Osteocyte (in vitro differentiated cells): ENCODE measurements around the gene R3HDM1. TPM values are rescaled to one million over a fixed set of nuclear protein-coding genes. Genes with fewer than 3 reads are reported as not detected.
"Not testable (repeated sequence)": the region's sequence is repeated elsewhere in the genome, so short reads cannot be mapped to it uniquely, and the experiment has no call there.

ENCODE experiments used
- DNase-seq: peaks from one replicate; pipeline ENCODE4 v3.0.0; 2021; ENCODE audit warnings: mixed read lengths; ENCODE audit not compliant: unreplicated experiment; ENCODE audit errors: extremely low spot score
- H3K27ac Mint-ChIP-seq: one replicate; pipeline ENCODE4 v1.8.0; 2021; ENCODE audit warnings: mild to moderate bottlenecking, mixed read lengths; ENCODE audit not compliant: unreplicated experiment
- H3K27me3 Mint-ChIP-seq: one replicate; pipeline ENCODE4 v1.8.0; 2021; ENCODE audit warnings: mixed read lengths; ENCODE audit not compliant: unreplicated experiment
- H3K36me3 Mint-ChIP-seq: one replicate; pipeline ENCODE4 v1.8.0; 2021; ENCODE audit warnings: mixed read lengths; ENCODE audit not compliant: unreplicated experiment
- H3K4me1 Mint-ChIP-seq: one replicate; pipeline ENCODE4 v1.8.0; 2021; ENCODE audit warnings: mixed read lengths; ENCODE audit not compliant: unreplicated experiment
- H3K4me3 Mint-ChIP-seq: one replicate; pipeline ENCODE4 v1.8.0; 2021; ENCODE audit warnings: mild to moderate bottlenecking, moderate library complexity, mixed read lengths; ENCODE audit not compliant: unreplicated experiment
- H3K9me3 Mint-ChIP-seq: one replicate; pipeline ENCODE4 v1.8.0; 2021; ENCODE audit warnings: mixed read lengths; ENCODE audit not compliant: unreplicated experiment
- CTCF ChIP-seq: fragments of 200-600 bp; sonication (generic); IDR thresholded peaks from 2 replicates; pipeline ENCODE4 v1.5.0; 2021; ENCODE audit warnings: antibody characterized with exemption, mild to moderate bottlenecking, moderate library complexity
- total RNA-seq: library from RNA; stranded (reverse); gene quantifications from 2 replicates; pipeline ENCODE4 v1.2.1, GENCODE V29; 2021

The R3HDM1 gene
- total RNA-seq, 1 donor from 2014 or later, result 35.0 TPM

- peaks cover 5% of the 10 kb centered on the region for H3K4me1 Mint-ChIP-seq
- H3K27ac Mint-ChIP-seq, result no peak overlapping the region
- no peak for TF ChIP-seq CTCF
- H3K36me3 Mint-ChIP-seq, result peaks cover 14% of the 10 kb centered on the region
- DNase-seq, result no peak
- no peaks in the 10 kb centered on the region for H3K27me3 Mint-ChIP-seq
- no peak overlapping the region for H3K4me3 Mint-ChIP-seq
- no peaks in the 10 kb centered on the region for H3K9me3 Mint-ChIP-seq
Observed at GRCh38 chr2:135620198-135620597, 88.9 kb downstream of the R3HDM1 start.

GRCh38 chr2:135629520-135629919 is 98.2 kb downstream of the R3HDM1 start:
- no peaks in the 10 kb centered on the region for H3K27me3 Mint-ChIP-seq
- H3K27ac Mint-ChIP-seq, result no peak overlapping the region
- no peak for DNase-seq
- peaks cover 17% of the 10 kb centered on the region for H3K36me3 Mint-ChIP-seq
- TF ChIP-seq CTCF, result no peak
- no peak overlapping the region for H3K4me3 Mint-ChIP-seq
- no peaks in the 10 kb centered on the region for H3K9me3 Mint-ChIP-seq
- H3K4me1 Mint-ChIP-seq, result no peaks in the 10 kb centered on the region

GRCh38 chr2:135630034-135630433 is 98.8 kb downstream of the R3HDM1 start:
- H3K27ac Mint-ChIP-seq, H3K4me3 Mint-ChIP-seq, H3K4me1 Mint-ChIP-seq, DNase-seq, H3K27me3 Mint-ChIP-seq, H3K9me3 Mint-ChIP-seq: not testable (repeated sequence)
- H3K36me3 Mint-ChIP-seq, result peaks cover 13% of the 10 kb centered on the region

- Mint-ChIP-seq H3K27ac (no peak overlapping the region), H3K27me3 (no peaks in the 10 kb centered on the region), H3K36me3 (peaks cover 12% of the 10 kb centered on the region), H3K4me1 (no peaks in the 10 kb centered on the region), H3K4me3 (no peak overlapping the region), H3K9me3 (no peaks in the 10 kb centered on the region)
- DNase-seq, result no peak
- TF ChIP-seq CTCF, result no peak
Observed at GRCh38 chr2:135630488-135630887, 99.2 kb downstream of the R3HDM1 start.

- no peak for TF ChIP-seq CTCF
- Mint-ChIP-seq H3K36me3 (peaks cover 24% of the 10 kb centered on the region), H3K4me3 (no peak overlapping the region), H3K27me3 (no peaks in the 10 kb centered on the region), H3K9me3 (no peaks in the 10 kb centered on the region), H3K27ac (no peak overlapping the region), H3K4me1 (no peaks in the 10 kb centered on the region)
- no peak for DNase-seq
Observed at GRCh38 chr2:135633582-135633981, 102.3 kb downstream of the R3HDM1 start.

GRCh38 chr2:135635212-135635835 is 104.0 kb downstream of the R3HDM1 start:
- H3K36me3 Mint-ChIP-seq, result peaks cover 28% of the 10 kb centered on the region
- H3K27ac Mint-ChIP-seq, result no peak overlapping the region
- no peak for TF ChIP-seq CTCF
- H3K4me3 Mint-ChIP-seq, result no peak overlapping the region
- H3K27me3 Mint-ChIP-seq, result no peaks in the 10 kb centered on the region
- no peaks in the 10 kb centered on the region for H3K9me3 Mint-ChIP-seq
- DNase-seq, result no peak
- H3K4me1 Mint-ChIP-seq, result no peaks in the 10 kb centered on the region
